Coronary artery (tissue), 2 donors: ENCODE results near the gene KRT83.
A peak's percentile ranks its signal among the peaks of the same experiment; 100 is the strongest.
"Not testable (repeated sequence)": the region's sequence is repeated elsewhere in the genome, so short reads cannot be mapped to it uniquely, and the experiment has no call there.

Experiments used
- DNase-seq: peaks from one replicate; pipeline ENCODE4 v3.0.0-alpha.2; 2017; ENCODE audit warnings: low spot score
- H3K27ac ChIP-seq, 2 donors: fragments of 200-600 bp; sonication (generic); one replicate each; pipeline ENCODE4 v1.5.1; 2016 to 2019
- H3K4me3 ChIP-seq: fragments of 200-600 bp; sonication (generic); 2 replicates; pipeline ENCODE4 v1.5.1; 2016; ENCODE audit warnings: mild to moderate bottlenecking, moderate library complexity
- CTCF ChIP-seq: fragments of 200-600 bp; sonication (generic); IDR thresholded peaks from one replicate; pipeline ENCODE4 v1.5.1; 2019; ENCODE audit warnings: antibody characterized with exemption

The KRT83 gene

DNA sequence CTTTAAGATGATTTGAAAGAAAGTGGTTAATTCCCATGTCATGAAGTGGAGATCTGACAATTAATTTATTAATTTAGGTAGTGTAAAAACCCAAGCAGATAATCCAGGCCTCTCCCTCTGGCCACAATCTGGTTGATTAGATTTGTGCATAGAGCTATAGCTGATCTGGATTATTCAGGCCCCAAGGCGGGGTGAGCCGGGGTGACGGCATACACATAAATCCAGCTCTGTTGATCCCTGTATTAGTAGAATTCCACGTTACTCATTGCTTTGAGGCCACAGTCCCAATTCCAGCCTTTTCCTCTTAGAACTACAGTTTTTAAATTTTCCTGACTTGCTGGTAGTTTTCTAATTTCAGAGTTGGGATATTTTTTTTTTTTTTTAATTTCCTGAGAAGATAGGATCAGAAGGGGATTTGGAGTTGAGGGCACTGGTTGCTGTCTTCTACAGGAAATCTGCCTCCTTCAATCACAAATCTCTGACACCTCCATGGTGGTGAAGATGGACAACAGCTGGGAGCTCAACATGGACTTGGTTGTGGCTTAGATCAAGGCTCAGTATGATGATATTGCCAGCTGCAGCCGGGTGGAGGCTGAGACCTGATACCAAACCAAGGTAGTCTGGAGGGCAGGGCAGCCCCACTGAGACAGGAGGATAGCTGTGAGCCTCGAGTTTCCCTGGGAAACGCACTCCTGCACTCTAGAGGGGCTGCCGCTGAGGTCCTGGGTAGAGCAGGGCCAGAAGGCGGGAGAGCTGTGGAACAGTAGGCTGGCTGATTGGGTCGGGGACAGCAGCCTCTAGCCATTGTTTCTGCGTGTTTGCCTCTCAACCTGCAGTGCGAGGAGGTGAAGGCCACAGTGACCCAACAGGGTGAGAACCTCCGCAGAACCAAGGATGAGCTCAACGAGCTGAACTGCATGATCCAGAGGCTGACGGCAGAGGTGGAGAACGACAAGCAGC lies 26.6 kb upstream of the KRT83 start:
- no peak for TF ChIP-seq CTCF
- Histone ChIP-seq H3K4me3 (no peak overlapping the region), H3K27ac (peak overlapping the region; percentile 4 to 65)
- DNase-seq = no peak

GRCh38 chr12:52347016-52347415 lies 25.8 kb upstream of the KRT83 start:
- DNase-seq = no peak
- TF ChIP-seq CTCF = no peak

GRCh38 chr12:52346593-52346992 lies 25.4 kb upstream of the KRT83 start:
- DNase-seq = no peak
- Histone ChIP-seq H3K4me3 (no peak overlapping the region), H3K27ac (peak overlapping the region; percentile 39 to 65)
- no peak for TF ChIP-seq CTCF

More at GRCh38 chr12:52347016-52347415, 25.8 kb upstream of the KRT83 start:
- Histone ChIP-seq H3K4me3 (no peak overlapping the region), H3K27ac (peak overlapping the region; percentile 4 to 65)

- not testable (repeated sequence) for DNase-seq, H3K27ac ChIP-seq, H3K4me3 ChIP-seq
Observed at GRCh38 chr12:52345041-52345440, 23.8 kb upstream of the KRT83 start.

- DNase-seq = no peak
- TF ChIP-seq CTCF = no peak
- Histone ChIP-seq H3K4me3 (no peak overlapping the region), H3K27ac (no peak overlapping the region)
Observed at GRCh38 chr12:52344111-52344510, 22.9 kb upstream of the KRT83 start.

DNA sequence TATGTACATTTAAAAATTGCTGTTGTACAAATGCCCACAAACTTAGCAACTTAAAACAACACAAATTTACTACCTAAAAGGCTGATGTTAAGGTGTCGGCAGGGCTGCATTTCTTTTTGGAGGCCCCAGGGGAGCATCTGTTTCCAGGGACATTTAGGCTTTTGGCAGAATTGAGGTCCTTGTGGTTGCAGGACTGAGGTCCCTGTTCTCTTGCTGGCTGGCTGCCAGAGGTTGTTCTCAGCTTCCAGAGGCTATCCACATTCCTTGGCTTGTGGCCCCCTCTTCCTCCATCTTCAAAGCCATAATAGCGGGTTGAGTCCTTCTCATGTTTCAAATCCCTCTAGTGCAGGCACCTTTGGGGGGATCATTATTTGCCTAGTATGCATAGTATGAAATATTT lies 22.4 kb upstream of the KRT83 start:
- no peak for TF ChIP-seq CTCF
- H3K27ac ChIP-seq = no peak overlapping the region
- no peak overlapping the region for H3K4me3 ChIP-seq
- no peak for DNase-seq

DNA sequence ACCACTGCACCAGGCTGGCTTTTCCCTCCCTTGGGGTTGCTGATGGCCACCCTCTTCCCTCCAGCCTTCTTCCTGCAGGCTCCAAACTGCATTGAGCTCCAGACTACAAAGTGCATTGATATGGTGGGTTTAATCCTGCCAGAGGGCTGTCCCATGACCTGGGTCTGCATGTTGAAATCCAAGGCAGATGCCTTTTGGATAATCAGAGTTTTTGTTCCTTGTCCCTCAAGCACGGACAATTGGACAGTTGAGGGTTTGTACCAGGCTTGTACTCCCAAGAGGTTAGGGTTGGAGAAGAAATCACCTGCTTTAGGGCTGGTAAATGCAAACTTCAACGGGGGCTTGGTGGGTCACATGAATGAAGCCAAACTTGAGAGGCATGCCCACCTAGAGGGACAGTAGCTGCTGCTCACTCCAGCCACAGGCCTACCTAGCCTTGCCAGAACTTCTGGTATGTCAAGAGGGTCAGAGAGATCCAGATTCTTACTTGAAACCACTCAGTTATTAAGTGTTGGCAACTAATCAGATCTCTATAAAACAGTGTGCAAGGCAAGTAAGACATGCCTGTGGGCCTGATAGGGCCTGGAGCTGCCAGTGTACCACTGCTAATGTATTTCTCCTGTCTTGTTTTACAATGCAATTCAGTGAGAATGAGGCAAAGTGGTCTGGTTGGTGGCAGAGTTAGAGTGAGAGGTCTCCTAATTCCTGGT lies 21.7 kb upstream of the KRT83 start:
- Histone ChIP-seq H3K27ac (no peak overlapping the region), H3K4me3 (no peak overlapping the region)
- TF ChIP-seq CTCF = no peak
- no peak for DNase-seq
